Activated CD4-positive, alpha-beta T cell treated with anti-CD3 and anti-CD28 coated beads for 48 hours (primary cell): ENCODE results near the gene ERGIC1.
"Not testable (repeated sequence)": the region's sequence is repeated elsewhere in the genome, so short reads cannot be mapped to it uniquely, and the experiment has no call there.

Experiments
- DNase-seq: peaks from one replicate; pipeline ENCODE4 v3.0.0-alpha.2; 2020

Gene ERGIC1

DNA sequence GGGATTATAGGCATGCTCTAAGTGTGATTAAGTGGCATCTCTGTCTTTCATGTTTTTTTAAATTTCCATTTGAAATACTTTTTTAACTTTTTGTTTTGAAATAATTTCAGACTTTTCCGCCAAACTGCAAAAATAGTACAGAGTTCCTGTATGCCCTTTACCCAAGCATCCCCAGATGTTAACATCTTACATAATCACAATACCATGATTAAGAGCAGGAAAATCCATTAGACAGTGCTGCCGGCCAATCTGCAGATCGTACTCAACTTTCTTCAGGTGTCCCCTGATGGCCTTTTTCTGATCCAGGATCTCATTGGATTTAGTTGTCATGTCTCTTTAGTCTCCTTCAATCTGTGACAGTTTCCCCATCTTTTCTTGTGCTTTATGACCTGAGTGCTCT, 49.0 kb downstream of the ERGIC1 start:
- no peak for DNase-seq

DNA sequence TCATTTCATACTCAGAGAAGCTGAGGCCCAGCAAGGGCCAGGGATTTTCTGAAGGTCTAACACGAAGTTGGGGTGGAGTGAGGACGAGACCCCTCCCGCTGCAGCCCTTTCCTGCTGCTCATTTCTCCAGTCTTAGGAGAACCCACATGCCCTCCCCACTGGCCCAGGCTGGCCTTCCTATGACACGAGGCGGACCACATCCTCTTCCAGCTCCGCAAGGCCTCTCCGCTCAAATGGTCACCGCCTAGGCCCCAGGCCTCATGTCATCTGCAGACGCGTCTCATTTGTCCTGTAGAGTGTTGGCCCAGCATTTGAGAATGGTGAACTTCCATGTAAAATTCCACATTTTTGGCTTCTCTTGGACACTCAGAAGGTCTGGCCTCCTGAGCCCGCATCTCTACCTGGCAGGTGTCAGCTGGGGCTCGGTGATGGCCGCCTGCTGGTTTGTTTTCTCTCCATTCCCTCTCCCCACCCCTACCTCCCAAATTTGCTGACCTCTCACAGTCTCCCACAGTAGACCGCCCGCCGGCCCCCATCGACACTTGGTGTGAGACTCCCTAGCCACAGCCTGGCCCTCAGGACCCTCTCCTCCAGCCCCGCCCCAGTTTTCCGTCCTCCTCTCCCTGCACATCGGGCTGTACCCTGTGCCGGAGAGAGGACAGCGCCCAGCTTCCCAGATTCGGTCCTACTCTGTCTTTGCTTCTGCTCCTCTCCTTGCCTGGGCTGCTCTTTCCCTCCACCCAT, 51.7 kb downstream of the ERGIC1 start:
- no peak for DNase-seq

DNA sequence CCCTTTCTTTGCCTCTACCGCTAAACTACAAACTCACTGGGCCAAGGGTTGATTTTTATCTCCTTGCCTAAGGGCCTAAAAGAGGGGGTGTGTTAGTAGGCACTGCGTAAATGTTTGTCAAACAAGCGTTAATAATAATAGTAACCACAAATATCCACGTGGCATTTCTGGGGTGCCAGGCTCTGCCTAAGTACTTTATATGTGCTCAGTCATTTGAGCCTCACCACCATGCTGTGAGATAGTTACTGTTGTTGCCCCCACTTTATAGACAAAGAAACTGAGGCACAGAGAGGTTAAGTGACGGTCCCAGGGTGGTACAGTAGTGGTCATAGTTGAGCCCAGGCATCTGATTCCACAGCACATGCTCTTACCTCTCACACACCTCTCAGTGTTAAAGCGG, 52.4 kb downstream of the ERGIC1 start:
- DNase-seq, result no peak

DNA sequence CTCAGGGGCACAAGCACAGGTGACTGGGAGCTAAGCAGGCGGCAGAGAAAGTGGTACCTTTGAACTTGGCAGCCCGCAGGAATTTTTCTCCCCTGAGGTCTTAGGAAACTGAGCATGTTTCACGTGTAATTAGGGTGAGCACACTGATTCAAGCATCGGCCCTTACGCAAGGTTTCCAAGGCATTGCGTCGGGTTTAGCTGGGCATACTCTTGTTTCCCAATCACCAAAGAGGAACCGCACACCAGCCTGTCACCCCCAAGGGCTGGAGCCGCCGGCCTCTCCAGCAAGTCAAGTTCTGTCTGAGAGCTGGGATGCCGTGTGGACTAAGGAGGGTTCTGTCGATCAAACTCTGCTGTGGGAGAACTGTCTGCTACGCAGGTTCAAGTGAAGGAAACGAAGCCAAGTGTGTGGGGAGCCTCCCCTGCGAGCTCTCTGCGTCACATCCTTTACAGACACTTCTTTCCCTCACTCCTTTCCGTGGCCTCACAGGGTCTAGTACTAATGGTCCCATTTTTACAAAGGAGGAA, 53.0 kb downstream of the ERGIC1 start:
- no peak for DNase-seq

DNA sequence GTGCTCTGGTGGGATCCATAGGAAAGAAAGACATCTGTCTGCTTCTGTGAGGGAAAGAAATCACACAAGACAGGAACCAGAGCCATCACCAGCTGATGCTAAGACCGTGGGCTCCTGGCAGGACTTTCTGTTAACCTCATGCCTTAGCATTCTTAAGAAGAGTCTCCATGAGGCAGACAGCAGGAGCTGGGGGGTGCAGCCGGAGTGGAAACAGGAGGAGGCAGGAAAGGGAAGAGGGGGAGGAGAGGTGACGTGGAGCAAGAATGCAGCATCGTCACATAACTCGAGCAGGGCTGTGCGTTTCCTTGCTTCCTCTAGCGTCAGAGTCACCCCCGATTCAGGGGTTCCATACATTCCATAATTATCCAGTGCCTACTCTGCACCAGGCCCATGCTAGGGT, 53.6 kb downstream of the ERGIC1 start:
- DNase-seq, result no peak

DNA sequence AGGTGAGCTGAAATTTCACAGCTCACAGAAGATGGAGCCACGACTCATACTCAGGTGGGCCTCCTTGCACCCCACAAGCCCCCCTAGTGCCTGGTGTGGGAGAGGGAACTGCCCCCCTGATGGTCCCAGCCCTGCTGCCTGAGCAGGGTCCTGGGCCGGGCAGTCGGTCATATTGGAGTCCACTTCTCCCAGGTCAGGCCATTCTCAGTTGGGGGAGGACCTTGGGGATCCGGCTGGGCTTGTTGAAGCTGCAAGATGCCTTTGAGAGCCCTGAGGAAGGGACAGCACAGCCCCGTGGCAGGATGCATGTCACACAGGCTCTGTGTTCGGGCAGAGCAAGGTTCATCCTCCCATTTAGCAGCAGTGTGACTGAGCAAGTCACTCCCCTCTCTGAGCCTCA, 56.6 kb downstream of the ERGIC1 start:
- DNase-seq, result no peak

DNA sequence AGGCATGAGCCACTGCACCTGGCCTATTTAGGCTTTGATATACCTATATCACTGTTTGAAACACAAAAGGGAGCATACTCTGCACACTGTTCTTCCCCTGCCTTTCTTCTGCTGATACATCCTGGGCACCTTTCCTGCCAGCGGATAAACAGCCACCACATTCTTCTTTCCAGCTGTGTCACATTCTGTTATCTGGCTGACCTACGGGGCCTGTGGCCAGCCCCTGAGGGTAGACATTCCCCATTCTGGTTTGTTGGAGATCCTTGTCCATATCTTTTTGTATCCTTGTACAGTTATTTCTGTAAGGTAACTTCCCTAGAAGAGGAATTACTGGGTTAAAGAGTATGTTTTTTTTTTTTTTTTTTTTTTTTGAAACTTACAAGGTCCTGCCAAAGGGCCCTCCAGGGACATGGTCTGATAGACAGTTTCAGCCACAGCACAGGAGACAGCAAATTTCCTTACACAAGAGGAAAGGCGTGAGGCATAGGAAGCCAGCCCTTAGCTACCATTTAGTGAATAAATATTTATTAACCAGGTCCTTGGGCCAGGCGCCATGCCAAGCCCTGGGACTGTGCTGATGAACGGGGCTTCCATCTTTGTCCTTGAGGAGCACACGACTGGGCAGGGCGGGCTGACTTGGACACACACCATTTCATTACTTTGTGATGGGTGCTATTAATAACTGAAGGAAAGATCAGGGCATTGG, 57.8 kb downstream of the ERGIC1 start:
- no peak for DNase-seq

DNA sequence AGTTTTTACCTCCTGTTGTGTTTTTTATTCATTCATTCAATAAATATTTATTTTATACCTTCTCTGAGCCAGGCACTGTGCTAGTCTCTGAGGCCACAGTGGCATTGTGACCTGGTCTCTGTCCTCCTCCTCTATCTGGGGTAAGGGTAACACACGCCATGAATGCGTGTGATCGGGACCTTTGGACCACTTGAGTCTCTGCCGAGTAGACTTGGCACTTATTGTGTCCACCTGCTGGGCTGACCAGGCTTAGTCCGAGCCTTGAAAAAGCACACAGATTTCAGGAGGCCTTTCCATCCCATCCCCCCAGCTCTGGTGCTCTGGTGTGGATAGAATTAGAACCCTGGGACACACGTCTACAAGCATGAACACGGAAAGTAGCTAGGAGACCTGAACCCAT, 58.7 kb downstream of the ERGIC1 start:
- DNase-seq, result no peak

DNA sequence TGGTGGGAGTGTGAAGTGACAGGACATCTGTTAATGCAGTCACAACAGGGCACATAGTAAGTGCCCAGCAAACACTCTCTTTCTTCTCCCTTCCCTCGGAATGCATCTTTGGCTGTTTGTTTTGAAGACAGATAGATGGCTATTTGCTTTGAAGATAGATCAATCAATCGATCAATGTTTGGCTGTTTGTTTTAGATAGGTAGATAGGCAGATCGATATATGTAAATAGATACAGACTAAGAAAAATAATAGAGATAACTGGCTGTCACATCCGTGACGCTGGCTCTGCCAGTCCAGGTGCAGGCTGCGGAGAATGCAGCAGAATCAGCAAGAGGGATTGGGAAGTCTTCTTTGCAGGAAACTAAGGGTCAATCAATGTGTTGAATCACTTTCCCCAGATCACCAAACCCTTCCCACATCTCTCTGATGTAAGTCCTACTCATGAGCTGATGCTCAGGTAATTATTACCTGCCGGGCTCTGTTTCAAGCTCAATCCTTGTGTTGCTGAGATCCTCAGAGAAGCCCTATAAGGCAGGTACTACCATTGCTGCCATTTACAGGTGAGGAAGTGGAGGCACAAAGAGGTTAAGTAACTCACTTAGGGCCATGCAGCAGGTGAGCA, 60.8 kb downstream of the ERGIC1 start:
- no peak for DNase-seq

DNA sequence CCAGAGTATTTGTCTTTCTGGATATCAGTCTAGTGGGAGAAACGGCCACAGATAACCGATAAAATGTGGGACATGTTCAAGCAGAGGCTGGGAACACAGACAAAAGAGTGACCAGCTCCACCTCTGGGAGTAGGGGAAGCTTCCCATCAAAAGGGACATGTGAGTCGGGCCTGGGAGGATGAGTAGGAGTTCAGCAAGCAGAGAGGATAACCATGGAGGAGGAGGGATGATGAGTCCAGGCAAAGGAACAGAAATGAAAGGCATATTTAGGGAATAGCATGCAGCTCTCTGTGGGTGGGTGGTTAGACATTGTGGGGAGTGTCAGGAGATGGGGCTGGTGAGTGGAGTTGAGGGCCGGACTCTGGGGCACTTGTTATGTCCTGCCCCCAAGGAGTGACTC, 61.5 kb downstream of the ERGIC1 start:
- DNase-seq, result no peak

DNA sequence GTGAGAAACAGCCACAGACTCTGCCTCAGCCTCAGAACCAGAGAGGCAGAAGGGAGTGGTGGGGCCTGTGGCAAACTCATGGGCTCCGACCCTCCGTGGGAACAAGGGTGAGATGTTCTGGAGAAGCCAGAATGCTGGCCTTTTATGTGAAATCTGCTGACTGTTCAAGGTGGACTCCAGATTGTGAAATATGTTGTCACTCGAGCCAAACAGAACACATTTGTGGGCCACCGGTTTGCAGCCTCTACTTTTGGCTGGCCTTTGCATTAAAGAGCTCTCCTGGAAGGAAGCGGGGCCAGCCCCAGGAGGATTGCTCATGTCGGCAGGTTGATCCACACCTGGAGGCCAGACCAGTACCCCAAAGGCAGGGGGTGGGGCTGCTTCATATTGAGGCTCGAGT, 62.4 kb downstream of the ERGIC1 start:
- DNase-seq, result no peak

DNA sequence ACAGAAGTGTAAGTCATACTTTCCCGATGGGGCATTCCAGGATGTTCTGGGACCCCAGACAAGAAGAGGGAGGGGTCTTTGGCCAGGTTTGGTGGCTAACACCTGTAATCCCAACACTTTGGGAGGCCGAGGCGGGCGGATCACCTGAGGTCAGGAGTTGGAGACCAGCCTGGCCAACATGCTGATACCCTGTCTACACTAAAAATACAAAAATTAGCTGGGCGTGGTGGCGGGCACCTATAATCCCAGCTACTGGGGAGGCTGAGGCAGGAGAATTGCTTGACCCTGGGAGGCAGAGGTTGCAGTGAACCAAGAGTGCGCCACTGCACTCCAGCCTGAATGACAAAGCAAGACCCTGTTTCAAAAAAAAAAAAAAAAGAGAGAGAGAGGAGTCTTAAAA, 63.0 kb downstream of the ERGIC1 start:
- not testable (repeated sequence) for DNase-seq

DNA sequence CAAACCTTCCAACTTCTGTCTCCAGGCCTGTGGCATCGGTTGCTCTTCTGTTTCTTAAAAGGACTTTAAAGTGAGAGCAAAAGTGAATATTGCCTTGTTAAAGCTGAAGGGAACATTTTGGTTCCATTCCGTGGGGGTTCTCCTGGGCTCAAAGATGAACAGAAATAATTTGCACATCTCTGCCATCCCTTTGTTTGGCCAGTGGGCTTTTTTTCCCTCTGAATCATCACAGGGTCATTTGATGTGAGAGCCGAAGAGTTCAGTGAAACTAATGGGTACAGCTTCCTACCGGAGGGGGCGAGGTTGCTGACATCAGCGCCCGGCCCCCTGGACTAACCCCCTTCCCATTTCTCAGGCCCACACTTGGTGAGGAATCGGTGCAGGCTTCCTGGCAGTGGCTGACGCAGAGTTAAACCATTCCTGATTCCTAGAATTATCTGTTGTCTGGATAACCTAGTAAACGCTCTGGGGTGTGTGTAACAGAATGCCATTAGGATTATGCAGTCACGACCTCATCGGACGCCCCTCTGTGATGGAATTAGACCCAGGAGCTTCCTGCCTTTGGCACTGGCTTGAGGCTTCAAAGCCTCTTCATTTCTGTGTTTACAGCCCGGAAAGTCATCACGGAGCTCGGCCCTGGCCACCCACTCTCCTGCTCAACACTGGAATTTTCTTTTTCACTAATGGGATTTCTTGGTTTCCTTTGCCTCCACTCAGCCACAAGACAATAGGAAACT, 63.6 kb downstream of the ERGIC1 start:
- DNase-seq, result no peak

DNA sequence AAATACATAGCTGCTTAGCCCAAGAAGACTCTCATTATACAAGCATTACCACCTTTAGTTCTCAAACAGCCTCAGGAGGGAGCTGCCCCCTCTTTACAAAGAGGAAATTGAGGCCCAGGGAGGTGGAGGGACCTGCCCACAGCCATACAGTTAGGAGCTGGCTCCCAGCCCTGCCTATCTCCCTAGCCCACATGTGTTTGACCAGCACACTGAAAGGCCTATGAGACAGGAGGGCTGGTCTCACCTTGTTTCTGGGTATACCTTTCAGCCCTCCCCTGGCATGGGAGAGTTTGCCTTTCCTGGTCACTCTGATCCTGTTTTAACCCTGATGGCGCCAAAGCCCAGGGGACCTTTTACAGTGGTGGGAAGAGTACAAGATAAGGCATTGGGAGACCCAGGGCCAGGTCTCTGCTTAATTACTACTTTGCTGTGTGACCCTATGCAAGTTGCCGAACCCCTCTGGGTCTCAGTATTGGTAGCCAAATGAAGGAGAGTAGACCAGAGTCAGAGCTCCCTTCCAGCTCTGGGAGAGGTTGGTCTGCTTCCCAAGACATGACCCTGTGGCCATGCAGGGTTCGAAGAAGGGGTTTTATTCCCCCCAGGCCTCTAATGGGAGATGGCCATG, 64.3 kb downstream of the ERGIC1 start:
- DNase-seq, result no peak

DNA sequence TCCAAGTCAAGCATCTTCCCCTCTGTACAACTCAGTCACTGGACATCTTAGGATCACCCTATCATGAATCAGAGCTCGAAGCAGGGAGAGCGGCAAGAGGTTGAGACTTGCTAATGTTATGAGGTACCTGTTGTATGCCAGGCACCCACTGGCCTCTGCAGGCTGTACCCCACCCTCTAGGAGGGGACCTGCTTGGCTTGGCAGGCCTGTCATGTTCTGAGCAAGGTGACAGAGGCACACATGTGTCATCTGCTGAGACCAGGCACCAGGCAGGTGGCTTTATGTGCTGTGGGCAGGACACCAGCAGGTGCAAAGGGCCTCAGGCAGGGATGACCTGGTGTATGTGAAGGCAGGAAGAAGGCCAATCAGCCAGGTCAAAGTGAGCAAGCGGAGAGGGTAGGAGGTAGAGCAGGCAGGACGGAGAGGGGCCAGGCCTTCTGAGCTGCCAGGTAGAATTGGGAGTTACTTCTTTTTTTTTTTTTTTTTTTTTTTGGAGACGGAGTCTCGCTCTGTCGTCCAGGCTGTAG, 64.9 kb downstream of the ERGIC1 start:
- DNase-seq, result no peak

DNA sequence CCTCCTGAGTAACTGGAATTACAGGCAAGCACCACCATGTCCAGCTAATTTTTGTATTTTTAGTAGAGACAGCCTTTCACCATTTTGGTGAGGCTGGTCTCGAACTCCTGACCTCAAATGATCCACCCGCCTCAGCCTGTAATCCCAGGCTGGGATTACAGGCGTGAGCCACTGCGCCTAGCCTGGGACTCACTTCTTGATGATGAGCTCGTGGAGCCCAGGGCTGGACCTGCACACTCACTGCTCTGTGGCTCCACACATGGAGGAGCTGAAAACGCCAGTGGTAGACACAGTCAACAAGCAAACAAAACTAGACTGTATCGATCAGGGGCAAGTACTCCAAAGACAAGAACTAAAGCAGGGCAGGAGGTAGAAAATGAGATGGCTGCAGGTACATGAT, 65.4 kb downstream of the ERGIC1 start:
- DNase-seq, result no peak

DNA sequence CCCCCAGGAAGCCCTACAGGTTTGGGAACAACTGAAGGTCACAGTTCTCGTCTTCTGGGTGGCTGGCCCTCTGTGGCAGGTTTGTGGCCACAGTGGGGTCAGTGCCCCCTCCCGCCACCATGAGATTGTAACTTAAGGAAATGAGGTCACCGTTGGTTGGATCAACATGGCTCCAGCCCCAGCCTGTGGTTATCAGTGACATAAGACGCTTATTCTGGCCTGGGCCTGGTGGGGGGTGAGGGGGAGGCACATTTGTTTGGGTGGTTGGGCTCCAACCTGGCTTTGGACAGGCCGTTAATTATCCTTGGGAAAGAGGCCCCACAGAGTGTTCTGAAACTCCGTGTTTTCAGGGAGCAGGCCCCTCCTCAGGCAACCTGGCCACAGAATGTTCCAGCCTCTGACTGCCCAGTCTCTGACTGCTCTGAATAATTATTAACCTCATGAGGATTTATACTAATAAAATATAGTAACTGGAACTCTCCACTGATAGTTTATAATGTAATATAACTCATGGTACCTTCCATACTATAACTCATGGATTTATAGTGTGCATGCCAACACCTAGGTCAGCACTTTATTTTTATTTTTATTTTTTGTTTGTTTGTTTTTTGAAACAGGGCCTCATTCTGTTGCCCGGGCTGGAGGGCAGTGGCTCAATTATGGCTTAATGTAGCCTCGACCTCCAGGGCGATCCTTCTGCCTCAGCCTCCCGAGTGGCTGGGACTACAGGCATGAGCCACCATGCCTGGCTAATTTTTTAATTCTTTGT, 67.1 kb downstream of the ERGIC1 start:
- DNase-seq, result no peak

DNA sequence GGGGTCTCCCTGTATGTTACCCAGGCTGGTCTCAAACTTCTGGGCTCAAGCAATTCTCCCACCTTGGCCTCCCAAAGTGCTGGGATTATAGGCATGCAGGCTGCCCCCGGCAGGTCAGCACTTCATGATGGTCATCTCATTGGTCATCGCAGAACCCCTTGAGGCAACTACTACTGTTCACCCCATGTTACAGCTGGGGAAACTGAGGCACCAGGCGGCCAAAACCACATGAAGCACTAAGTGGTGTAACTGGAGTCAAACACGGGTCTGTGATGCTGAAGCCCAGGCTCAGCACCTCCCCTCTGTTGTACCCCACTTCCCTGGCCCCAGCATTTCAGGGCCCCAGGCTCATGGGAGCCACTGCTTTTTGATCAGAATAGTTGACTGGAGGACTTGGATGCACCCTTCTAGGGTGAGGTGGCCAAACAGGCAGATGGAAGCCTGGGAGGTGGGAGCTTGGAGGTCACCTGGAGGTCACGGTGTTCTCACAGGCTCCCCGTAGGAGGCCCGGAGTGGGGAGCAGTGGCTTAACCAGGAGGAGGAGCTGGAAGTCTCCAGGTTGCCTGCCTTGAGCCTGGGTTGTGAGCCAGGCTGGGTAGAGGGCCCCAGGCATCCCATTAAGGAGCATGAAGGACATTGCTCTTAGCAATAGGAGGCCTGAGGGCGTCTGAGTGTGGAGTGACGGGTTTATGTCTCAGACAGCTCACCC, 67.9 kb downstream of the ERGIC1 start:
- no peak for DNase-seq

DNA sequence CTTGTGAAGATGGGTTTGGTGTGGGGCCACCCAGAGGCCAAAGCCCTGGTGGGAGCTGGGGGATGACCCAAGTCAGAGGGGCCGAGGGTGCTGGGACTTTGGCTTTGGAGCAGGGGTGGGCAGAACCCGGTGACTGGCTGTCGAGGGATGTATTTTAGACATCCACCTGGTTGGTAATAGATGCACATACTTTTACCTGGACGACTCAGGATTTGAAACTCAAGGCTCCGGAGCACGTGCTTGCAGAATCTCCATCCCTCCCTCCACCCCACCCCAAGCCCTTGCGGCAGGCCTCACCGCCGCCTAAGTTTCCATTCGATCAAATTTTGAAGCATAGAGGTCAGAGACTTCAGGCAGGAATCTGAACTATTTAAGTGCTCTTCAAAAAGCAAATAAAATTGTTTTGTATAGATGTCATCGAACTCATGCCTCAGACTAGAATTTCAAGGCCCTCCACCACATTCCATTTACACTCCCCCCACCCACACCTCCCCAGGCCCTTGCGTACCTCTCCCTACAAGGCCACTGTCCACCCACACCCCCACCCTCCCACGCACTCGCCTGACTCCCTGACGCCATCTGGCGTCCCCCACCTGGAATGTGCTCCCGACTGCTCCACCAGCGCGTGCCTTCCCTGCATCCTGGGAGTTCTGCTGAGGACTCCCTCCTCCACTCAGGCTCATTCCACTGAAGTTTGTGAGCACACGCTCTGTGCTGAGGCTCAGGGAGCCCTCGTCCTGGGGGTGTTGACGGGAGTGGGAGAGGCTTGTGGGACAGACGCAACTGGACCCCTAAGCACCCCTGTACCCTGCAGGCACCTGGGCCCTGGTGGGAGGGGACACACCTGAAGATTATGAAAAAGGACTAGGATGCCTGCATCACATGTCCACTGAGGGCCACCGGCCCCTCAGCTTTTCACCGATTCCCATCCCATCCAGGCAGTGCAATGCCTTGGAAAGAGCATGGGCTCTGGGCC, 68.7 kb downstream of the ERGIC1 start:
- DNase-seq, result no peak

DNA sequence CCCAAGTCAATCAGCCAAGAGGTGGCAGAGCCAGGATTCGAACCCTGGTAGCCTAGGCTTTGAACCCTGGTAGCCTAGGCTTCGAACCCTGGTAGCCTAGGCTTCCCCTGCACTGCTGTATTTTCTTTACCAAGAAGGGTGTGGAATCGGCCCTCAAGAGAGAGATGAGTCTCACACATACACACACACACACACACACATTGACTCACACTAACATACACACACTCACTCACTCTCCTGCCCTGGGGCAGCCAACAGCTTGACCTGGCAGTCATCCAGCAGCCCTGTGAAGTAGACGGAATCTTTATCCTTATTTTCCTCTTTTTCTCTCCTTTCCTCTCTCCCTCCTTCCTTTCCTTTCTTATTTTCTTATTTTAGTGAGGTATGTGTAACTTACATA, 69.7 kb downstream of the ERGIC1 start:
- DNase-seq, result no peak
